Neural cell (in vitro differentiated cells): ENCODE results near the gene DDX39B. TPM values are rescaled to one million over a fixed set of nuclear protein-coding genes. Genes with fewer than 3 reads are reported as not detected.

ENCODE experiments used
- H2AFZ ChIP-seq: fragments of 200-600, 300-800 bp; sonication (generic), shearing (Covaris generic); 2 replicates; pipeline ENCODE4 v1.6.0; 2014; ENCODE audit warnings: low read depth, mild to moderate bottlenecking, antibody characterized with exemption, low read length, moderate library complexity
- H3F3A ChIP-seq: fragments of 200-600 bp; shearing (Covaris generic); 2 replicates; pipeline ENCODE4 v1.6.1; 2016; ENCODE audit warnings: mild to moderate bottlenecking, moderate library complexity, mixed read lengths, antibody characterized with exemption, low read length; ENCODE audit not compliant: insufficient read depth, poor library complexity, severe bottlenecking
- H3K27ac ChIP-seq: fragments of 200-600, 300-800 bp; sonication (generic), shearing (Covaris generic); 2 replicates; pipeline ENCODE4 v1.5.1; 2014; ENCODE audit warnings: mild to moderate bottlenecking, low read length, moderate library complexity
- H3K27me3 ChIP-seq: fragments of 300-800, 200-600 bp; sonication (generic), shearing (Covaris generic); 2 replicates; pipeline ENCODE4 v1.6.0; 2014; ENCODE audit warnings: mild to moderate bottlenecking, low read depth, low read length, moderate library complexity; ENCODE audit not compliant: insufficient read depth
- H3K36me3 ChIP-seq: fragments of 300-800, 200-600 bp; sonication (generic), shearing (Covaris generic); 2 replicates; pipeline ENCODE4 v1.5.1; 2014; ENCODE audit warnings: mild to moderate bottlenecking, antibody characterized with exemption, low read length, moderate library complexity; ENCODE audit not compliant: insufficient read depth
- H3K4me2 ChIP-seq: fragments of 300-800, 200-600 bp; sonication (generic), shearing (Covaris generic); 2 replicates; pipeline ENCODE4 v1.6.0; 2014; ENCODE audit warnings: mild to moderate bottlenecking, low read length
- H3K4me3 ChIP-seq: fragments of 300-800, 200-600 bp; sonication (generic), shearing (Covaris generic); 2 replicates; pipeline ENCODE4 v1.5.1; 2014; ENCODE audit warnings: mild to moderate bottlenecking, low read length, moderate library complexity
- H3K79me2 ChIP-seq: fragments of 200-600 bp; shearing (Covaris generic); replicated peaks from 2 replicates; pipeline ENCODE4 v1.6.0; 2014; ENCODE audit warnings: mild to moderate bottlenecking, low read length, moderate library complexity; ENCODE audit not compliant: insufficient read depth
- H3K9ac ChIP-seq: fragments of 300-800, 200-600 bp; sonication (generic), shearing (Covaris generic); 2 replicates; pipeline ENCODE4 v1.6.1; 2016; ENCODE audit warnings: mild to moderate bottlenecking, low read length, mixed read lengths
- H3K9me2 ChIP-seq: fragments of 200-600 bp; shearing (Covaris generic); 2 replicates; pipeline ENCODE4 v1.6.1; 2016; ENCODE audit warnings: mild to moderate bottlenecking, low read length, mixed read lengths; ENCODE audit not compliant: insufficient read depth
- H3K9me3 ChIP-seq: fragments of 200-600, 300-800 bp; sonication (generic), shearing (Covaris generic); 2 replicates; pipeline ENCODE4 v1.6.1; 2016; ENCODE audit warnings: mild to moderate bottlenecking, mixed run types, low read length, moderate library complexity, mixed read lengths
- H4K20me1 ChIP-seq: fragments of 200-600 bp; shearing (Covaris generic); 2 replicates; pipeline ENCODE4 v1.6.1; 2016; ENCODE audit warnings: mild to moderate bottlenecking, mixed run types; ENCODE audit not compliant: insufficient read depth
- CTCF ChIP-seq: fragments of 450-650 bp; IDR thresholded peaks from 2 replicates; pipeline ENCODE4 v1.5.1; 2014; ENCODE audit warnings: antibody characterized with exemption, mild to moderate bottlenecking, moderate library complexity; ENCODE audit not compliant: poor library complexity, severe bottlenecking
- EP300 ChIP-seq: fragments of 450-650 bp; conservative IDR thresholded peaks from 2 replicates; pipeline ENCODE4 v1.6.1; 2014; ENCODE audit warnings: antibody characterized with exemption, mild to moderate bottlenecking, moderate library complexity; ENCODE audit not compliant: poor library complexity, severe bottlenecking
- EZH2 ChIP-seq: fragments of 200-600, 300-800 bp; shearing (Covaris generic), sonication (generic); IDR thresholded peaks from 2 replicates; pipeline ENCODE4 v1.6.1; 2014; ENCODE audit warnings: antibody characterized with exemption, low read length, borderline replicate concordance, mild to moderate bottlenecking; ENCODE audit not compliant: insufficient read depth, poor library complexity, severe bottlenecking
- MXI1 ChIP-seq: fragments of 450-650 bp; conservative IDR thresholded peaks from 2 replicates; pipeline ENCODE4 v1.6.1; 2014; ENCODE audit warnings: antibody characterized with exemption, mild to moderate bottlenecking; ENCODE audit not compliant: poor library complexity, severe bottlenecking
- POLR2AphosphoS5 ChIP-seq: IDR thresholded peaks from 2 replicates; pipeline ENCODE4 v1.6.1; 2012
- RAD21 ChIP-seq: fragments of 450-650 bp; conservative IDR thresholded peaks from 2 replicates; pipeline ENCODE4 v1.6.1; 2014; ENCODE audit warnings: antibody characterized with exemption, mild to moderate bottlenecking, moderate library complexity
- REST ChIP-seq: IDR thresholded peaks from 2 replicates; pipeline ENCODE4 v1.6.1; 2012; ENCODE audit warnings: borderline replicate concordance
- TAF1 ChIP-seq: IDR thresholded peaks from 2 replicates; pipeline ENCODE4 v1.6.1; 2012; ENCODE audit warnings: low read depth
- polyA plus RNA-seq: library from polyadenylated mRNA; depleted of rRNA; stranded (reverse); fragments of >200 nt; gene quantifications from 2 replicates; pipeline ENCODE4 v1.2.3, GENCODE V29; 2014

The DDX39B gene
- polyA plus RNA-seq, 1 donor from 2014 or later, result 313 TPM

- H4K20me1 ChIP-seq, result no peaks in the 10 kb centered on the region
- H3K4me2 ChIP-seq, result no peak overlapping the region
- no peak overlapping the region for H3K4me3 ChIP-seq
- no peak overlapping the region for H3K9ac ChIP-seq
- no peaks in the 10 kb centered on the region for H3K9me2 ChIP-seq
- H3K27me3 ChIP-seq, result peaks cover 14% of the 10 kb centered on the region
- H3K9me3 ChIP-seq, result no peaks in the 10 kb centered on the region
- no peak for TF ChIP-seq EZH2
- no peak for TF ChIP-seq POLR2AphosphoS5
- TF ChIP-seq RAD21, result no peak
- TF ChIP-seq MXI1, result no peak
- TF ChIP-seq TAF1, result no peak
- TF ChIP-seq EP300, result no peak
- TF ChIP-seq CTCF, result no peak
- no peaks in the 10 kb centered on the region for H3F3A ChIP-seq
- no peaks in the 10 kb centered on the region for H3K36me3 ChIP-seq
- H3K27ac ChIP-seq, result no peak overlapping the region
- H2AFZ ChIP-seq, result no peak overlapping the region
- no peaks in the 10 kb centered on the region for H3K79me2 ChIP-seq
Observed at GRCh38 chr6:31579119-31579505, 37.3 kb upstream of the DDX39B start.

DNA sequence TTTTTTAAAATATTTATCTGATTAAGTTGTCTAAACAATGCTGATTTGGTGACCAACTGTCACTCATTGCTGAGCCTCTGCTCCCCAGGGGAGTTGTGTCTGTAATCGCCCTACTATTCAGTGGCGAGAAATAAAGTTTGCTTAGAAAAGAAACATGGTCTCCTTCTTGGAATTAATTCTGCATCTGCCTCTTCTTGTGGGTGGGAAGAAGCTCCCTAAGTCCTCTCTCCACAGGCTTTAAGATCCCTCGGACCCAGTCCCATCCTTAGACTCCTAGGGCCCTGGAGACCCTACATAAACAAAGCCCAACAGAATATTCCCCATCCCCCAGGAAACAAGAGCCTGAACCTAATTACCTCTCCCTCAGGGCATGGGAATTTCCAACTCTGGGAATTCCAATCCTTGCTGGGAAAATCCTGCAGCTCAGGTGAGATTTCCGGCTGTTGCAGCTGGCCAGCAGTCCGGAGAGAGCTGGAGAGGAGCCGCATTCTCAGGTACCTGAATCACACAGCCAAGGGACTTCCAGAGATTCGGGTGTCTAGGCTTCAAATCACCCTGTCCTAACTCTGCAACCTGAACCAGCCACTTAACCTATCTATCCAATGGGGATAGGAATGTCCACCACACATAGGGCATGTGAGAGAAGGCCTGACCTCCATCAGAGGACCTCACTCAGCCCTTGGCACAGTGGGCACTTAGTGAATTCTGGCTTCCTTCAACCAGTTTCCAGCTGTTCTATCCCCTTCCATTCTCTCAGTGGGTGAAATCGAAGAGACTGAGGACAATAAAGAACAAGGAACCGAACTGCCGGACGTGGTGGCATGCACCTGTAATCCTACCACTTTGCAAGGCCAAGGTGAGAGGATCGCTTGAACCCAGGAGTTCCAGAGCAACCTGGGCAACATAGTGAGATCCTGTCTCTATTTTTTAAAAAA is 36.6 kb upstream of the DDX39B start:
- H2AFZ ChIP-seq, result no peak overlapping the region
- H3K27me3 ChIP-seq, result peaks cover 14% of the 10 kb centered on the region
- no peak overlapping the region for H3K4me2 ChIP-seq
- no peak overlapping the region for H3K27ac ChIP-seq
- TF ChIP-seq RAD21 (no peak), EP300 (no peak), MXI1 (no peak), REST (peak; percentile 22)
- H3K79me2 ChIP-seq, result no peaks in the 10 kb centered on the region
- no peaks in the 10 kb centered on the region for H3K9me3 ChIP-seq
- H3K36me3 ChIP-seq, result no peaks in the 10 kb centered on the region
- H3K9ac ChIP-seq, result no peak overlapping the region
- no peaks in the 10 kb centered on the region for H3K9me2 ChIP-seq
- no peaks in the 10 kb centered on the region for H3F3A ChIP-seq
- H3K4me3 ChIP-seq, result no peak overlapping the region
- H4K20me1 ChIP-seq, result no peaks in the 10 kb centered on the region
